IMR-90 (cell line): Measurements from ENCODE around the gene ZBTB22. TPM values are rescaled to one million over a fixed set of nuclear protein-coding genes. Genes with fewer than 3 reads are reported as not detected.

ENCODE experiments used
- ATAC-seq: fragments of 200-7000 bp; cut with Tn5 transposase; 2 replicates; pipeline ENCODE4 v1.9.1; 2020; ENCODE audit warnings: low read depth, mild to moderate bottlenecking, moderate library complexity
- BruUV-seq: library from RNA; stranded (reverse); fragments of 400-500 nt; replicated peaks from 2 replicates; lab custom pipeline; 2021; lab: Mats Ljungman, UMichigan
- CTCF ChIA-PET: fragments of 300-600 bp; formaldehyde crosslinking; extraction: SDS; loops from one replicate; lab custom pipeline; 2021; ENCODE audit warnings: antibody characterized with exemption; lab: Yijun Ruan, JAX
- POLR2A ChIA-PET: fragments of 300-600 bp; sonication (Branson Sonifier 250); formaldehyde crosslinking; loops from one replicate; lab custom pipeline; 2022; ENCODE audit warnings: antibody characterized with exemption; ENCODE audit not compliant: unreplicated experiment; lab: Charles Lee
- DNase-seq: peaks from one replicate; pipeline ENCODE4 v3.0.0; 2013
- H2AFZ ChIP-seq: replicated peaks from 2 replicates; pipeline ENCODE3; 2013; ENCODE audit warnings: low read length, mild to moderate bottlenecking; ENCODE audit not compliant: poor library complexity
- H2AK5ac ChIP-seq: 2 replicates; pipeline ENCODE4 v1.6.1; 2013; ENCODE audit warnings: low read depth, low read length, inconsistent platforms
- H2AK9ac ChIP-seq: replicated peaks from 2 replicates; pipeline ENCODE3; 2013; ENCODE audit warnings: mild to moderate bottlenecking, low read depth, low read length, moderate library complexity; ENCODE audit not compliant: poor library complexity
- H2BK120ac ChIP-seq: 2 replicates; pipeline ENCODE4 v1.6.1; 2013; ENCODE audit warnings: low read depth, low read length, inconsistent platforms
- H2BK15ac ChIP-seq: 3 replicates; pipeline ENCODE4 v1.6.1; 2013; ENCODE audit warnings: low read depth, low read length, inconsistent platforms
- H2BK20ac ChIP-seq: 2 replicates; pipeline ENCODE4 v1.6.1; 2013; ENCODE audit warnings: low read depth, mild to moderate bottlenecking, inconsistent platforms, low read length, moderate library complexity
- H2BK5ac ChIP-seq: 2 replicates; pipeline ENCODE4 v1.6.1; 2013; ENCODE audit warnings: mild to moderate bottlenecking, low read depth, low read length, inconsistent platforms; ENCODE audit not compliant: poor library complexity, severe bottlenecking
- H3K14ac ChIP-seq: replicated peaks from 2 replicates; pipeline ENCODE4 v1.6.1; 2013; ENCODE audit warnings: low read depth, low read length, inconsistent platforms
- H3K18ac ChIP-seq: 2 replicates; pipeline ENCODE4 v1.6.1; 2013; ENCODE audit warnings: low read depth, low read length, control low read depth
- H3K23ac ChIP-seq: 2 replicates; pipeline ENCODE4 v1.6.1; 2013; ENCODE audit warnings: low read depth, low read length, inconsistent platforms
- H3K27ac ChIP-seq: 2 replicates; pipeline ENCODE4 v1.5.1; 2013; ENCODE audit warnings: mild to moderate bottlenecking, control low read depth, low read length; ENCODE audit not compliant: insufficient read depth
- H3K27me3 ChIP-seq: 2 replicates; pipeline ENCODE4 v1.6.1; 2013; ENCODE audit warnings: low read length; ENCODE audit not compliant: control insufficient read depth, insufficient read depth
- H3K36me3 ChIP-seq: 2 replicates; pipeline ENCODE4 v1.6.1; 2013; ENCODE audit warnings: low read length, mixed read lengths; ENCODE audit not compliant: control insufficient read depth, insufficient read depth
- H3K4ac ChIP-seq: 2 replicates; pipeline ENCODE4 v1.6.1; 2013; ENCODE audit warnings: low read depth, low read length, inconsistent platforms
- H3K4me1 ChIP-seq: 2 replicates; pipeline ENCODE4 v1.6.1; 2013; ENCODE audit warnings: low read length, mixed read lengths; ENCODE audit not compliant: control insufficient read depth, insufficient read depth
- H3K4me2 ChIP-seq: 2 replicates; pipeline ENCODE4 v1.6.1; 2013; ENCODE audit warnings: low read depth, mild to moderate bottlenecking, control low read depth, low read length, moderate library complexity
- H3K4me3 ChIP-seq: 2 replicates; pipeline ENCODE4 v1.5.1; 2013; ENCODE audit warnings: low read depth, mild to moderate bottlenecking, control low read depth, low read length, moderate library complexity; ENCODE audit not compliant: insufficient read depth
- H3K56ac ChIP-seq: 2 replicates; pipeline ENCODE4 v1.6.1; 2013; ENCODE audit warnings: low read length, inconsistent platforms; ENCODE audit not compliant: insufficient read depth; ENCODE audit errors: extremely low read depth
- H3K79me1 ChIP-seq, 2 experiments: 2 replicates each; pipeline ENCODE4 v1.6.1; 2013; ENCODE audit warnings: low read length in 2 of 2, inconsistent platforms in 1 of 2, low read depth in 1 of 2
- H3K9ac ChIP-seq: 2 replicates; pipeline ENCODE4 v1.6.1; 2013; ENCODE audit warnings: low read depth, low read length, control low read depth
- H3K9me1 ChIP-seq: 2 replicates; pipeline ENCODE4 v1.6.1; 2013; ENCODE audit warnings: low read length, inconsistent platforms; ENCODE audit not compliant: insufficient read depth
- H3K9me3 ChIP-seq: 2 replicates; pipeline ENCODE4 v1.6.1; 2013; ENCODE audit warnings: low read length; ENCODE audit not compliant: control insufficient read depth, insufficient read depth
- H4K20me1 ChIP-seq: 2 replicates; pipeline ENCODE4 v1.6.1; 2013; ENCODE audit warnings: low read length, inconsistent platforms; ENCODE audit not compliant: insufficient read depth
- H4K5ac ChIP-seq: 2 replicates; pipeline ENCODE4 v1.6.1; 2013; ENCODE audit warnings: mild to moderate bottlenecking, low read depth, low read length, control low read depth
- H4K8ac ChIP-seq, 2 experiments: 2 replicates each; pipeline ENCODE4 v1.6.1; 2013; ENCODE audit warnings: low read depth in 2 of 2, low read length in 2 of 2, control low read depth in 1 of 2, inconsistent platforms in 1 of 2
- H4K91ac ChIP-seq: 2 replicates; pipeline ENCODE4 v1.6.1; 2013; ENCODE audit warnings: low read depth, low read length, inconsistent platforms; ENCODE audit not compliant: insufficient read depth
- BHLHE40 ChIP-seq: fragments of 150-350 bp; IDR thresholded peaks from 2 replicates; pipeline ENCODE4 v1.6.1; 2016; ENCODE audit warnings: mild to moderate bottlenecking, low read depth, low read length
- CEBPB ChIP-seq: IDR thresholded peaks from 2 replicates; pipeline ENCODE4 v1.6.1; 2012; ENCODE audit warnings: low read depth, low read length, improper control_type of control experiment
- CHD1 ChIP-seq: IDR thresholded peaks from 2 replicates; pipeline ENCODE4 v1.6.1; 2012; ENCODE audit warnings: low read depth, low read length, improper control_type of control experiment
- CTCF ChIP-seq: conservative IDR thresholded peaks from 2 replicates; pipeline ENCODE4 v1.5.1; 2012; ENCODE audit warnings: mild to moderate bottlenecking, low read depth, low read length, improper control_type of control experiment
- MAFK ChIP-seq: IDR thresholded peaks from 2 replicates; pipeline ENCODE4 v1.6.1; 2012; ENCODE audit warnings: low read depth, low read length, improper control_type of control experiment
- MAZ ChIP-seq: IDR thresholded peaks from 2 replicates; pipeline ENCODE4 v1.6.1; 2012; ENCODE audit warnings: low read depth, mild to moderate bottlenecking, low read length, improper control_type of control experiment, moderate library complexity, borderline replicate concordance
- NFE2L2 ChIP-seq: fragments of 150-350 bp; IDR thresholded peaks from 2 replicates; pipeline ENCODE4 v1.6.1; 2016; ENCODE audit warnings: low read depth, mild to moderate bottlenecking, low read length
- POLR2A ChIP-seq: IDR thresholded peaks from 2 replicates; pipeline ENCODE4 v1.6.1; 2012; ENCODE audit warnings: mild to moderate bottlenecking, low read depth, low read length
- RAD21 ChIP-seq: IDR thresholded peaks from 2 replicates; pipeline ENCODE4 v1.6.1; 2012; ENCODE audit warnings: low read length, improper control_type of control experiment
- RCOR1 ChIP-seq: IDR thresholded peaks from 2 replicates; pipeline ENCODE4 v1.6.1; 2012; ENCODE audit warnings: mild to moderate bottlenecking, low read length, improper control_type of control experiment; ENCODE audit not compliant: insufficient replicate concordance
- RFX5 ChIP-seq: IDR thresholded peaks from 2 replicates; pipeline ENCODE4 v1.8.0; 2012; ENCODE audit warnings: low read depth, mild to moderate bottlenecking, low read length, moderate library complexity
- SMC3 ChIP-seq: fragments of 150-350 bp; IDR thresholded peaks from 2 replicates; pipeline ENCODE4 v1.6.1; 2016; ENCODE audit warnings: low read depth, mild to moderate bottlenecking, antibody characterized with exemption, low read length, moderate library complexity
- USF2 ChIP-seq: fragments of 150-350 bp; IDR thresholded peaks from 2 replicates; pipeline ENCODE4 v1.6.1; 2017; ENCODE audit warnings: mild to moderate bottlenecking, antibody characterized with exemption, low read length, low read depth
- WGBS, 2 experiments: methylation state at CpG; one replicate each; pipeline versions ENCODE4 v1.1.5 to v1.1.7; 2013; ENCODE audit warnings: missing lambda C conversion rate in 2 of 2; ENCODE audit not compliant: insufficient read length in 1 of 2; ENCODE audit errors: extremely low coverage in 2 of 2; 5-methylcytosine and 5-hydroxymethylcytosine counted together
- dilution Hi-C: fragments of 300-500 bp; cut with HindIII; formaldehyde crosslinking; loops from one replicate; pipeline ENCODE4 v1.14.3; 2018; ENCODE audit warnings: low sequenced_read_pairs; ENCODE audit not compliant: unreplicated experiment
- in situ Hi-C: fragments of 300-500 bp; cut with MboI; formaldehyde crosslinking; loops from 3 replicates; pipeline ENCODE4 v1.14.3; 2019; ENCODE audit warnings: low sequenced_read_pairs, inconsistent platforms, mixed read lengths
- intact Hi-C: fragments of 100-400 bp; cut with micrococcal nuclease; formaldehyde crosslinking; loops from 2 replicates; pipeline ENCODE4 v1.10.0; 2022
- polyA plus RNA-seq, 3 experiments: library from polyadenylated mRNA; depleted of rRNA; stranded (reverse); fragments of >200 nt; gene quantifications; 2 replicates each; pipeline ENCODE4 v1.2.3, GENCODE V29; 2012; ENCODE audit warnings: low replicate concordance in 1 of 3
- total RNA-seq: library from RNA; depleted of rRNA; stranded (reverse); fragments of >200 nt; gene quantifications from 2 replicates; pipeline ENCODE4 v1.2.3, GENCODE V29; 2012
- TF ChIP-seq, protein P1 (sequence below): fragments of 150-350 bp; IDR thresholded peaks from 2 replicates; pipeline ENCODE4 v1.6.1; 2016; ENCODE audit warnings: low read depth, mild to moderate bottlenecking, low read length, moderate library complexity, borderline replicate concordance

ZBTB22 gene
- total and polyA plus RNA-seq, 2 of the 4 experiments (the other 2 are of a cell fraction) = 6.8 to 13.0 TPM

DNA sequence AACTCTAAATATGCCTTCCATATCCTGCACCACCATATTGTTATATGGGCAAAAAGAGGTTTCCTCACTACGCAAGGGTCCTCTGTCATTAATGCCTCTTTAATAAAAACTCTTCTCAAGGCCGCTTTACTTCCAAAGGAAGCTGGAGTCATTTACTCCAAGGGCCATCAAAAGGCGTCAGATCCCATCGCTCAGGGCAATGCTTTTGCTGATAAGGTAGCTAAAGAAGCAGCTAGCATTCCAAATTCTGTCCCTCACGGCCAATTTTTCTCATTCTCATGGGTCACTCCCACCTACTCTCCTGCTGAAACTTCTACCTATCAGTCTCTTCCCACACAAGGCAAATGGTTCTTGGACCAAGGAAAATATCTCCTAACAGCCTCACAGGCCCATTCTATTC is 30.3 kb upstream of the ZBTB22 start:
- Histone ChIP-seq H3K23ac (no peak overlapping the region), H3K4me3 (no peak overlapping the region), H2AK9ac (no peak overlapping the region), H3K4ac (no peak overlapping the region), H4K91ac (no peak overlapping the region), H2AFZ (no peak overlapping the region), H3K9me3 (no peaks in the 10 kb centered on the region), H3K27ac (no peak overlapping the region), H2BK120ac (no peak overlapping the region), H3K79me1 (no peaks in the 10 kb centered on the region), H3K56ac (no peak overlapping the region), H2BK5ac (no peak overlapping the region), H3K36me3 (no peaks in the 10 kb centered on the region), H2BK15ac (no peak overlapping the region), H3K9ac (no peak overlapping the region), H3K14ac (no peak overlapping the region), H3K9me1 (no peaks in the 10 kb centered on the region), H4K20me1 (no peaks in the 10 kb centered on the region), H4K8ac (no peak overlapping the region), H2BK20ac (no peak overlapping the region), H3K18ac (no peak overlapping the region), H3K4me1 (peaks cover 2% of the 10 kb centered on the region; the same call in 1 of the 2 replicates), H3K4me2 (no peak overlapping the region), H4K5ac (no peak overlapping the region), H2AK5ac (no peak overlapping the region), H3K27me3 (peaks cover 4% of the 10 kb centered on the region)
- WGBS, 2 experiments = 76% methylated on average over 2 of the region's 5 CpGs; no CpG with 5 or more reads in 1 of the 2 experiments
- dilution Hi-C loops = no loop called here
- CTCF ChIA-PET = no interaction called here
- DNase-seq (no peak), ATAC-seq (no peak)
- no peak for TF ChIP-seq SMC3
- TF ChIP-seq RCOR1 = no peak
- no peak for TF ChIP-seq POLR2A
- TF ChIP-seq CHD1 = no peak
- TF ChIP-seq MAZ = no peak
- no peak for TF ChIP-seq CTCF
- TF ChIP-seq, protein P1, sequence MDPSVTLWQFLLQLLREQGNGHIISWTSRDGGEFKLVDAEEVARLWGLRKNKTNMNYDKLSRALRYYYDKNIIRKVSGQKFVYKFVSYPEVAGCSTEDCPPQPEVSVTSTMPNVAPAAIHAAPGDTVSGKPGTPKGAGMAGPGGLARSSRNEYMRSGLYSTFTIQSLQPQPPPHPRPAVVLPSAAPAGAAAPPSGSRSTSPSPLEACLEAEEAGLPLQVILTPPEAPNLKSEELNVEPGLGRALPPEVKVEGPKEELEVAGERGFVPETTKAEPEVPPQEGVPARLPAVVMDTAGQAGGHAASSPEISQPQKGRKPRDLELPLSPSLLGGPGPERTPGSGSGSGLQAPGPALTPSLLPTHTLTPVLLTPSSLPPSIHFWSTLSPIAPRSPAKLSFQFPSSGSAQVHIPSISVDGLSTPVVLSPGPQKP = no peak
- no peak for TF ChIP-seq RAD21
- no peak for TF ChIP-seq USF2
- TF ChIP-seq RFX5 = no peak
- no peak for TF ChIP-seq NFE2L2
- TF ChIP-seq MAFK = no peak
- TF ChIP-seq CEBPB = no peak
- no peak for TF ChIP-seq BHLHE40
- in situ Hi-C loops = no loop called here
- no TSS peak for BruUV-seq
- intact Hi-C loops = no loop called here
- POLR2A ChIA-PET = no interaction called here
